ENCODE measurements around the gene TMEM37. TPM values are rescaled to one million over a fixed set of nuclear protein-coding genes. Genes with fewer than 3 reads are reported as not detected.

The TMEM37 gene
- total and polyA plus RNA-seq, 9 of the 15 experiments (the other 6 are each of a cell fraction or from before 2014, with no cell fraction given): 0.03 to 0.64 (median 0.31) TPM; not detected in 1

DNA sequence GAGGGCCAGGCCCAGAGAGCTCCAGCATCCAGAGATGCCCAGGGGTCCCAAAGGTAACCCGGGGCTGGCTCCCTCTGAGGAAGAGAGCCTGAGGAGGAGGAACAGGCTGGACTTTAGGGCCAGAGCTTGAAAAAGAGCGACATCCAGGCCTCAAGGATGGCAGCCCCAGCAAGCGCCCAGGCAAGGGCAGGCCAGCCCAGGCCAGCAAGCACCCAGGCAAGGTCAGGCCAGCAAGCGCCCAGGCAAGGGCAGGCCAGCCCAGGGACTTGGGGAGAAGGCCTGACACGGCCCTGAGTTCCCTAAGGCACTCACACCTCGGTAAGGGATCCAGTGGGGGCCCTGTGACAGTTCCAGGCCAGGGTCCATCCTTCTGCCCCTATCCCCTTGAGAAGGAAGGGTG is 34.5 kb upstream of the TMEM37 start:
- H3K4me1 ChIP-seq (replicated peaks in 1 of 2; ENCODE audit: control insufficient read depth in 2 of 2, insufficient read depth in 2 of 2, low read length in 2 of 2): no peaks in the 10 kb centered on the region
- intact Hi-C loops (cut with micrococcal nuclease) (no loop called here), in situ Hi-C loops (cut with MboI) (no loop called here)
- no peak overlapping the region for H3K9ac ChIP-seq (ENCODE audit: insufficient read depth in 1 of 2, low read depth in 2 of 2, low read length in 2 of 2)
- WGBS (ENCODE audit: insufficient coverage, low coverage, missing lambda C conversion rate): 0% methylated on average over 4 of the region's 6 CpGs
- H3K9me1 ChIP-seq (ENCODE audit: control insufficient read depth, insufficient read depth, low read length): no peaks in the 10 kb centered on the region
- H3K4me3 ChIP-seq: no peak overlapping the region
- BruUV-seq (replicated peaks): no TSS peak
- no peaks in the 10 kb centered on the region for H3K9me3 ChIP-seq (replicated peaks; ENCODE audit: control insufficient read depth, insufficient read depth, low read depth, low read length)
- TF ChIP-seq, protein P1, sequence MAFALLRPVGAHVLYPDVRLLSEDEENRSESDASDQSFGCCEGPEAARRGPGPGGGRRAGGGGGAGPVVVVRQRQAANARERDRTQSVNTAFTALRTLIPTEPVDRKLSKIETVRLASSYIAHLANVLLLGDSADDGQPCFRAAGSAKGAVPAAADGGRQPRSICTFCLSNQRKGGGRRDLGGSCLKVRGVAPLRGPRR (CRISPR knock-in tag; IDR thresholded peaks at IDR 0.05): no peak
- TF ChIP-seq, protein P2, sequence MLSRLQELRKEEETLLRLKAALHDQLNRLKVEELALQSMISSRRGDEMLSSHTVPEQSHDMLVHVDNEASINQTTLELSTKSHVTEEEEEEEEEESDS (CRISPR knock-in tag; IDR thresholded peaks at IDR 0.05): no peak
- TF ChIP-seq NFIX (CRISPR knock-in tag; IDR thresholded peaks at IDR 0.05; ENCODE audit: low read depth) (no peak), FOXA1 (IDR thresholded peaks at IDR 0.05; ENCODE audit: borderline replicate concordance) (no peak), HIVEP1 (CRISPR knock-in tag; IDR thresholded peaks at IDR 0.05) (no peak), LCOR (CRISPR knock-in tag; IDR thresholded peaks at IDR 0.05) (no peak), HMGN3 (IDR thresholded peaks at IDR 0.05; ENCODE audit: borderline replicate concordance, extremely low read depth, insufficient read length, low read depth, low read length) (no peak), NFXL1 (CRISPR knock-in tag; IDR thresholded peaks at IDR 0.05) (no peak), BCL6 (CRISPR knock-in tag; IDR thresholded peaks at IDR 0.05) (no peak), ZNF354B (CRISPR knock-in tag; IDR thresholded peaks at IDR 0.05) (no peak), ZNF561 (CRISPR knock-in tag; conservative IDR thresholded peaks at IDR 0.05) (no peak)
- H2AFZ ChIP-seq (ENCODE audit: low read depth, low read length): no peak overlapping the region
- H3K27me3 ChIP-seq (ENCODE audit: control insufficient read depth in 2 of 2, insufficient read depth in 2 of 2, low read length in 2 of 2): peaks cover 21 to 38% of the 10 kb centered on the region in 2 experiments
- DNase-seq (ENCODE audit: extremely low read depth in 1 of 4, low spot score in 3 of 4) (no peak), FAIRE-seq (no peak), ATAC-seq (no peak)
- no peak overlapping the region for H3K27ac ChIP-seq (ENCODE audit: extremely low read depth, low read depth, low read length)
- no peaks in the 10 kb centered on the region for H3K36me3 ChIP-seq (ENCODE audit: control insufficient read depth, insufficient read depth, low read length)
- no peaks in the 10 kb centered on the region for H4K20me1 ChIP-seq (replicated peaks; ENCODE audit: control insufficient read depth, insufficient read depth, low read length)
- ChIA-PET CTCF (ENCODE audit: low intra/inter-chr PET ratio) (no interaction called here), POLR2A (interaction anchor here (0.6 kb wide), 1 partner anchor 105 kb away, joined by 3 read pairs; no protein-coding TSS in a partner anchor)
- no peak overlapping the region for H3K4me2 ChIP-seq (ENCODE audit: insufficient read depth, low read length)
- H3K79me2 ChIP-seq (ENCODE audit: control insufficient read depth, insufficient read depth, low read length): no peaks in the 10 kb centered on the region

Data from K562 (cell line).